Activated T-helper 2 cell treated with anti-CD3 and anti-CD28 coated beads, Interferon-gamma antibody, Interleukin-2, Interleukin-4, amounts not matched to agents 10 μg/mL and 5 μg/mL and 100 μg/mL, durations not matched to agents 14 hours and 24 hours and 36 hours (primary cell): Measurements from ENCODE around the gene NCKAP5. TPM values are rescaled to one million over a fixed set of nuclear protein-coding genes. Genes with fewer than 3 reads are reported as not detected.

Experiments
- DNase-seq: peaks from one replicate; pipeline ENCODE4 v3.0.0; 2021; ENCODE audit warnings: low spot score
- H3K27ac Mint-ChIP-seq: one replicate; pipeline ENCODE4 v1.8.0; 2021; ENCODE audit warnings: mixed read lengths
- H3K27me3 Mint-ChIP-seq: one replicate; pipeline ENCODE4 v1.8.0; 2021; ENCODE audit warnings: low read depth, mixed read lengths
- H3K36me3 Mint-ChIP-seq: one replicate; pipeline ENCODE4 v1.8.0; 2021; ENCODE audit warnings: low read depth, mixed read lengths
- H3K4me1 Mint-ChIP-seq: one replicate; pipeline ENCODE4 v1.8.0; 2021; ENCODE audit warnings: low read depth, mixed read lengths
- H3K4me3 Mint-ChIP-seq: one replicate; pipeline ENCODE4 v1.8.0; 2021; ENCODE audit warnings: low read depth, mild to moderate bottlenecking, moderate library complexity, mixed read lengths
- H3K9me3 Mint-ChIP-seq: one replicate; pipeline ENCODE4 v1.8.0; 2021; ENCODE audit warnings: mixed read lengths
- intact Hi-C: fragments of 100-400 bp; cut with micrococcal nuclease; formaldehyde crosslinking; loops from one replicate; pipeline ENCODE4 v1.15.1; 2023
- total RNA-seq: library from RNA; stranded (reverse); gene quantifications from 2 replicates; pipeline ENCODE4 v1.2.3, GENCODE V29; 2022

The NCKAP5 gene
- total RNA-seq, 1 donor from 2014 or later, result not detected

- H3K36me3 Mint-ChIP-seq, result no peaks in the 10 kb centered on the region
- H3K4me1 Mint-ChIP-seq, result no peaks in the 10 kb centered on the region
- no peak for DNase-seq
- no peak overlapping the region for H3K27ac Mint-ChIP-seq
- H3K9me3 Mint-ChIP-seq, result no peaks in the 10 kb centered on the region
- intact Hi-C loops, result no loop called here
- no peak overlapping the region for H3K4me3 Mint-ChIP-seq
- no peaks in the 10 kb centered on the region for H3K27me3 Mint-ChIP-seq
Measured at GRCh38 chr2:133453032-133453431, 115.2 kb downstream of the NCKAP5 start.

GRCh38 chr2:133452583-133452982, 115.7 kb downstream of the NCKAP5 start:
- Mint-ChIP-seq H3K27me3 (no peaks in the 10 kb centered on the region), H3K9me3 (no peaks in the 10 kb centered on the region), H3K4me1 (no peaks in the 10 kb centered on the region), H3K36me3 (no peaks in the 10 kb centered on the region), H3K4me3 (no peak overlapping the region), H3K27ac (no peak overlapping the region)
- intact Hi-C loops, result no loop called here
- no peak for DNase-seq

GRCh38 chr2:133452146-133452545, 116.1 kb downstream of the NCKAP5 start:
- no peaks in the 10 kb centered on the region for H3K36me3 Mint-ChIP-seq
- intact Hi-C loops, result no loop called here
- H3K4me3 Mint-ChIP-seq, result no peak overlapping the region
- H3K27me3 Mint-ChIP-seq, result no peaks in the 10 kb centered on the region
- no peaks in the 10 kb centered on the region for H3K9me3 Mint-ChIP-seq
- no peaks in the 10 kb centered on the region for H3K4me1 Mint-ChIP-seq
- DNase-seq, result no peak
- H3K27ac Mint-ChIP-seq, result no peak overlapping the region

GRCh38 chr2:133448195-133448594, 120.1 kb downstream of the NCKAP5 start:
- DNase-seq, result no peak
- Mint-ChIP-seq H3K36me3 (no peaks in the 10 kb centered on the region), H3K27ac (no peak overlapping the region), H3K4me1 (no peaks in the 10 kb centered on the region), H3K4me3 (no peak overlapping the region), H3K27me3 (no peaks in the 10 kb centered on the region), H3K9me3 (no peaks in the 10 kb centered on the region)
- intact Hi-C loops, result no loop called here

GRCh38 chr2:133447303-133447702, 121.0 kb downstream of the NCKAP5 start:
- H3K9me3 Mint-ChIP-seq, result no peaks in the 10 kb centered on the region

GRCh38 chr2:133444465-133444864, 123.8 kb downstream of the NCKAP5 start:
- no peaks in the 10 kb centered on the region for H3K36me3 Mint-ChIP-seq
- H3K27ac Mint-ChIP-seq, result no peak overlapping the region
- no peaks in the 10 kb centered on the region for H3K4me1 Mint-ChIP-seq
- H3K27me3 Mint-ChIP-seq, result no peaks in the 10 kb centered on the region
- intact Hi-C loops, result no loop called here
- no peaks in the 10 kb centered on the region for H3K9me3 Mint-ChIP-seq
- no peak overlapping the region for H3K4me3 Mint-ChIP-seq
- no peak for DNase-seq

More at GRCh38 chr2:133447303-133447702, 121.0 kb downstream of the NCKAP5 start:
- H3K4me1 Mint-ChIP-seq, result no peaks in the 10 kb centered on the region
- no peaks in the 10 kb centered on the region for H3K27me3 Mint-ChIP-seq
- H3K4me3 Mint-ChIP-seq, result no peak overlapping the region
- intact Hi-C loops, result no loop called here
- no peaks in the 10 kb centered on the region for H3K36me3 Mint-ChIP-seq
- no peak for DNase-seq
- no peak overlapping the region for H3K27ac Mint-ChIP-seq

GRCh38 chr2:133442393-133442792, 125.9 kb downstream of the NCKAP5 start:
- no peaks in the 10 kb centered on the region for H3K36me3 Mint-ChIP-seq
- H3K27me3 Mint-ChIP-seq, result no peaks in the 10 kb centered on the region
- no peak overlapping the region for H3K4me3 Mint-ChIP-seq
- intact Hi-C loops, result no loop called here
- no peak for DNase-seq
- no peak overlapping the region for H3K27ac Mint-ChIP-seq
- H3K9me3 Mint-ChIP-seq, result no peaks in the 10 kb centered on the region
- H3K4me1 Mint-ChIP-seq, result no peaks in the 10 kb centered on the region

- H3K4me3 Mint-ChIP-seq, result no peak overlapping the region
- no peaks in the 10 kb centered on the region for H3K27me3 Mint-ChIP-seq
Measured at GRCh38 chr2:133439565-133439920, 128.7 kb downstream of the NCKAP5 start.

GRCh38 chr2:133438848-133439564, 129.3 kb downstream of the NCKAP5 start:
- intact Hi-C loops, result no loop called here
- no peak overlapping the region for H3K27ac Mint-ChIP-seq
- H3K4me3 Mint-ChIP-seq, result no peak overlapping the region
- no peaks in the 10 kb centered on the region for H3K9me3 Mint-ChIP-seq
- no peaks in the 10 kb centered on the region for H3K27me3 Mint-ChIP-seq
- DNase-seq, result no peak
- H3K4me1 Mint-ChIP-seq, result no peaks in the 10 kb centered on the region
- no peaks in the 10 kb centered on the region for H3K36me3 Mint-ChIP-seq

More at GRCh38 chr2:133439565-133439920, 128.7 kb downstream of the NCKAP5 start:
- Mint-ChIP-seq H3K4me1 (no peaks in the 10 kb centered on the region), H3K27ac (no peak overlapping the region), H3K36me3 (no peaks in the 10 kb centered on the region), H3K9me3 (no peaks in the 10 kb centered on the region)
- intact Hi-C loops, result no loop called here
- DNase-seq, result no peak

- Mint-ChIP-seq H3K9me3 (no peaks in the 10 kb centered on the region), H3K36me3 (no peaks in the 10 kb centered on the region), H3K27ac (no peak overlapping the region), H3K4me1 (no peaks in the 10 kb centered on the region), H3K27me3 (no peaks in the 10 kb centered on the region), H3K4me3 (no peak overlapping the region)
- intact Hi-C loops, result no loop called here
- DNase-seq, result no peak
Measured at GRCh38 chr2:133438026-133438425, 130.2 kb downstream of the NCKAP5 start.

- H3K9me3 Mint-ChIP-seq, result no peaks in the 10 kb centered on the region
- H3K27me3 Mint-ChIP-seq, result no peaks in the 10 kb centered on the region
- H3K4me3 Mint-ChIP-seq, result no peak overlapping the region
- H3K36me3 Mint-ChIP-seq, result no peaks in the 10 kb centered on the region
- intact Hi-C loops, result no loop called here
- no peaks in the 10 kb centered on the region for H3K4me1 Mint-ChIP-seq
- no peak for DNase-seq
- no peak overlapping the region for H3K27ac Mint-ChIP-seq
Measured at GRCh38 chr2:133437492-133437891, 130.8 kb downstream of the NCKAP5 start.

- peaks cover 4% of the 10 kb centered on the region for H3K9me3 Mint-ChIP-seq
- intact Hi-C loops, result no loop called here
- no peaks in the 10 kb centered on the region for H3K36me3 Mint-ChIP-seq
- H3K27me3 Mint-ChIP-seq, result no peaks in the 10 kb centered on the region
- no peak overlapping the region for H3K27ac Mint-ChIP-seq
- H3K4me3 Mint-ChIP-seq, result no peak overlapping the region
- H3K4me1 Mint-ChIP-seq, result no peaks in the 10 kb centered on the region
- DNase-seq, result no peak
Measured at GRCh38 chr2:133434959-133435668, 133.1 kb downstream of the NCKAP5 start.
